Spleen (tissue), 7 donors: ENCODE results near the gene ABHD17C.

Experiments used
- CTCF ChIP-seq, 11 experiments: fragments of 200-600 bp in 7 of 11; fragments of 450-650 bp in 4 of 11; sonication (generic) in 4 of 11; IDR thresholded peaks in 8 of 11; conservative IDR thresholded peaks in 3 of 11; 1 replicate in 7 of 11; 2 replicates in 4 of 11; pipeline versions ENCODE4 v1.4.0 to v1.8.0; 2016 to 2021; ENCODE audit warnings: antibody characterized with exemption in 11 of 11, inconsistent platforms in 4 of 11, mild to moderate bottlenecking in 1 of 11
- POLR2A ChIP-seq, 3 donors: fragments of 450-650 bp; IDR thresholded peaks; one replicate each; pipeline ENCODE4 v1.5.1; 2017; ENCODE audit warnings: antibody characterized with exemption in 3 of 3, mild to moderate bottlenecking in 1 of 3
- POLR2AphosphoS5 ChIP-seq, 3 donors: sonication (generic); formaldehyde crosslinking; IDR thresholded peaks; one replicate each; pipeline ENCODE4 v1.5.1; 2017; ENCODE audit warnings: antibody characterized with exemption in 3 of 3
- donor health status: DM: no; HTN: no; CAD: no; lungs with moderate emphysema.
- donor health status: DM: no; HTN: no; CAD: no.
- donor health status: DM: no; HTN: no; CAD: no.

- TF ChIP-seq CTCF (IDR thresholded peaks at IDR 0.05 in 8 of 11, conservative IDR thresholded peaks at IDR 0.05 in 3 of 11): no peak
- no peak for TF ChIP-seq POLR2AphosphoS5 (IDR thresholded peaks at IDR 0.05)
- TF ChIP-seq POLR2A (IDR thresholded peaks at IDR 0.05): no peak
Measured at GRCh38 chr15:80791004-80791403, 95.9 kb downstream of the ABHD17C start.
